GM20000 (cell line): ENCODE measurements around the gene SMCO4.
"Not testable (repeated sequence)": the region's sequence is repeated elsewhere in the genome, so short reads cannot be mapped to it uniquely, and the experiment has no call there.

Source experiments
- DNase-seq: peaks from one replicate; pipeline ENCODE4 v3.0.0; 2012; ENCODE audit warnings: low spot score
- TF ChIP-seq, protein P1 (sequence below): IDR thresholded peaks from 2 replicates; pipeline ENCODE4 v1.5.1; 2012; ENCODE audit warnings: mild to moderate bottlenecking, control low read depth; ENCODE audit errors: extremely low read depth, missing control alignments

The SMCO4 gene

DNA sequence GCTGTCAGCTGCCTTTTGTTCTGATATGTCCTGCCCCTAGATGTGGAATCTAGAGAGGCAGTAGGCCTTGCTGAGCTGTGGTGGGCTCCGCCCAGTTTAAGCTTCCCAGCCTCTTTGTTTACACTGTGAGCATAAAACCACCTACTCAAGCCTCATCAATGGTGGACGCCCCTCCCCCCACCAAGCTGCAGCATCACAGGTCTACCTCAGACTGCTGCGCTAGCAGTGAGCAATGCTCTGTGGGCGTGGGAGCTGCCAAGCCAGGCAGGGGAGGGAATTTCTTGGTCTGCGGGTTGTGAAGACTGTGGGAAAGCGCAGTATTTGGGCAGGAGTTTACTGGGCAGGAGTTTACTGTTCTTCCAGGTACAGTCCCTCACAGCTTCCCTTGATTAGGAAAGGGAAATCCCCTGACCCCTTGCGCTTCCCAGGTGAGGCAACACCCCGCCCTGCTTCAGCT is 98.5 kb downstream of the SMCO4 start:
- TF ChIP-seq, protein P1, sequence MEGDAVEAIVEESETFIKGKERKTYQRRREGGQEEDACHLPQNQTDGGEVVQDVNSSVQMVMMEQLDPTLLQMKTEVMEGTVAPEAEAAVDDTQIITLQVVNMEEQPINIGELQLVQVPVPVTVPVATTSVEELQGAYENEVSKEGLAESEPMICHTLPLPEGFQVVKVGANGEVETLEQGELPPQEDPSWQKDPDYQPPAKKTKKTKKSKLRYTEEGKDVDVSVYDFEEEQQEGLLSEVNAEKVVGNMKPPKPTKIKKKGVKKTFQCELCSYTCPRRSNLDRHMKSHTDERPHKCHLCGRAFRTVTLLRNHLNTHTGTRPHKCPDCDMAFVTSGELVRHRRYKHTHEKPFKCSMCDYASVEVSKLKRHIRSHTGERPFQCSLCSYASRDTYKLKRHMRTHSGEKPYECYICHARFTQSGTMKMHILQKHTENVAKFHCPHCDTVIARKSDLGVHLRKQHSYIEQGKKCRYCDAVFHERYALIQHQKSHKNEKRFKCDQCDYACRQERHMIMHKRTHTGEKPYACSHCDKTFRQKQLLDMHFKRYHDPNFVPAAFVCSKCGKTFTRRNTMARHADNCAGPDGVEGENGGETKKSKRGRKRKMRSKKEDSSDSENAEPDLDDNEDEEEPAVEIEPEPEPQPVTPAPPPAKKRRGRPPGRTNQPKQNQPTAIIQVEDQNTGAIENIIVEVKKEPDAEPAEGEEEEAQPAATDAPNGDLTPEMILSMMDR: no peak
- DNase-seq: no peak

DNA sequence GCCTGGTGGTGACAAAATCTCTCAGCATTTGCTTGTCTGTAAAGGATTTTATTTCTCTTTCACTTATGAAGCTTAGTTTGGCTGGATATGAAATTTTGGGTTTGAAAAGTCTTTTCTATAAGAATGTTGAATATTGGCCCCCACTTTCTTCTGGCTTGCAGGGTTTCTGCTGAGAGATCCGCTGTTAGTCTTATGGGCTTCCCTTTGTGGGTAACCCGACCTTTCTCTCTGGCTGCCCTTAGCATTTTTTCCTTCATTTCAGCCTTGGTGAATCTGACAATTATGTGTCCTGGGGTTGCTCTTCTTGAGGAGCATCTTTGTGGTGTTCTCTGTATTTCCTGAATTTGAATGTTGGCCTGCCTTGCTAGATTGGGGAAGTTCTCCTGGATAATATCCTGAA is 100.0 kb downstream of the SMCO4 start:
- not testable (repeated sequence) for DNase-seq

GRCh38 chr11:93432247-93432646 is 110.9 kb downstream of the SMCO4 start:
- TF ChIP-seq, protein P1: no peak
- no peak for DNase-seq
